Nucleus accumbens (tissue), 56 donors: ENCODE results near the gene AGXT.
A peak's percentile ranks its signal among the peaks of the same experiment; 100 is the strongest.

Source experiments
- DNase-seq, 56 donors: peaks; one replicate each; lab custom pipeline; 2025; lab: John Stamatoyannopoulos, UW

AGXT gene

GRCh38 chr2:240912878-240913809, 44.5 kb downstream of the AGXT start:
- no peak for DNase-seq

- DNase-seq, result peak in 38 of 56 donors; percentile 3 to 70 (median 30)
Measured at GRCh38 chr2:240913810-240914644, 45.4 kb downstream of the AGXT start.

- DNase-seq, result no peak
Measured at GRCh38 chr2:240914645-240915525, 46.3 kb downstream of the AGXT start.

GRCh38 chr2:240915526-240916341, 47.1 kb downstream of the AGXT start:
- peak in 1 of 56 donors; percentile 17 for DNase-seq

- peak in 6 of 56 donors; percentile 11 to 41 (median 24) for DNase-seq
Measured at GRCh38 chr2:240916571-240917008, 48.0 kb downstream of the AGXT start.

GRCh38 chr2:240917009-240917683, 48.5 kb downstream of the AGXT start:
- DNase-seq, result no peak

- no peak for DNase-seq
Measured at GRCh38 chr2:240917684-240918257, 49.1 kb downstream of the AGXT start.

- no peak for DNase-seq
Measured at GRCh38 chr2:240918258-240919091, 49.9 kb downstream of the AGXT start.

- DNase-seq, result no peak
Measured at GRCh38 chr2:240919161-240919781, 50.6 kb downstream of the AGXT start.

GRCh38 chr2:240919786-240920782, 51.5 kb downstream of the AGXT start:
- no peak for DNase-seq

GRCh38 chr2:240920783-240921231, 52.2 kb downstream of the AGXT start:
- no peak for DNase-seq

- DNase-seq, result no peak
Measured at GRCh38 chr2:240921311-240921994, 52.8 kb downstream of the AGXT start.

- DNase-seq, result no peak
Measured at GRCh38 chr2:240921995-240922244, 53.3 kb downstream of the AGXT start.

- no peak for DNase-seq
Measured at GRCh38 chr2:240922245-240922981, 53.8 kb downstream of the AGXT start.
